Measurements from ENCODE around the gene CCNF. TPM values are rescaled to one million over a fixed set of nuclear protein-coding genes. Genes with fewer than 3 reads are reported as not detected.

Gene CCNF
- total and polyA plus RNA-seq, 2 of the 8 experiments (the other 6 are each of a cell fraction or from before 2014, with no cell fraction given) = 15.4 to 54.3 TPM

- Histone ChIP-seq H3K4me3 (ENCODE audit: extremely low read depth in 1 of 4, insufficient read depth in 2 of 4, low read depth in 3 of 4, low read length in 4 of 4) (no peak overlapping the region), H3K23me2 (ENCODE audit: low read depth, low read length) (no peaks in the 10 kb centered on the region), H2BK20ac (ENCODE audit: low read length) (no peak overlapping the region), H4K5ac (ENCODE audit: insufficient read length, low read depth, low read length) (no peak overlapping the region), H4K8ac (ENCODE audit: extremely low read depth, insufficient read depth, low read length) (no peak overlapping the region), H3K27me3 (replicated peaks in 1 of 4; ENCODE audit: control insufficient read depth in 3 of 4, extremely low read depth in 1 of 4, insufficient read depth in 3 of 4, low read length in 3 of 4) (no peaks in the 10 kb centered on the region), H3K27ac (ENCODE audit: low read depth, low read length) (no peak overlapping the region), H2AK5ac (ENCODE audit: low read depth, low read length) (no peak overlapping the region), H3K79me2 (ENCODE audit: control insufficient read depth in 1 of 2, insufficient read depth in 2 of 2, low read length in 2 of 2) (no peaks in the 10 kb centered on the region), H2BK15ac (ENCODE audit: low read length) (no peak overlapping the region), H2BK12ac (ENCODE audit: low read depth, low read length) (no peak overlapping the region), H3K23ac (ENCODE audit: insufficient read length) (no peak overlapping the region), H3K56ac (replicated peaks; ENCODE audit: insufficient read length, low read depth, low read length) (no peak overlapping the region), H2BK120ac (replicated peaks; ENCODE audit: low read depth, low read length) (no peak overlapping the region), H3K4me1 (replicated peaks in 1 of 4; ENCODE audit: control insufficient read depth in 3 of 4, insufficient read depth in 4 of 4, low read length in 3 of 4) (no peaks in the 10 kb centered on the region), H2BK5ac (ENCODE audit: low read depth, low read length) (no peak overlapping the region), H3K36me3 (ENCODE audit: control insufficient read depth in 2 of 4, insufficient read depth in 4 of 4, low read length in 3 of 4) (peaks cover 22 to 65% (median 48%) of the 10 kb centered on the region in 4 experiments), H3K18ac (ENCODE audit: extremely low read depth, low read length) (no peak overlapping the region), H3K79me1 (ENCODE audit: low read depth, low read length) (no peaks in the 10 kb centered on the region), H4K20me1 (replicated peaks in 1 of 2; ENCODE audit: control insufficient read depth in 1 of 2, insufficient read depth in 2 of 2, low read length in 2 of 2) (peaks cover 6 to 8% of the 10 kb centered on the region in 2 experiments), H3K4ac (replicated peaks; ENCODE audit: insufficient read length, low read depth, low read length) (no peak overlapping the region), H3K9me3 (ENCODE audit: insufficient read depth in 2 of 2, low read depth in 1 of 2, low read length in 1 of 2) (no peaks in the 10 kb centered on the region), H3K9ac (replicated peaks in 1 of 4; ENCODE audit: extremely low read depth in 1 of 4, low read depth in 3 of 4, low read length in 3 of 4) (no peak overlapping the region), H4K91ac (replicated peaks; ENCODE audit: insufficient read length, low read length) (no peak overlapping the region), H3K4me2 (ENCODE audit: insufficient read depth in 1 of 2, low read depth in 2 of 2, low read length in 2 of 2) (no peak overlapping the region), H3K14ac (ENCODE audit: insufficient read length) (no peak overlapping the region), H2AFZ (ENCODE audit: low read length) (no peak overlapping the region)
- 92% methylated on average over 14 of the region's 14 CpGs; no CpG with 5 or more reads in 1 of the 2 experiments for WGBS, 2 experiments (ENCODE audit: extremely low coverage in 1 of 2, insufficient coverage in 1 of 2, insufficient read length in 1 of 2, insufficient replicate concordance in 2 of 2, low coverage in 1 of 2, low lambda C conversion rate in 2 of 2, missing lambda C conversion rate in 1 of 2)
- ChIA-PET POLR2A (ENCODE audit: partially characterized antibody) (interaction anchor here (1.1 to 1.4 kb wide), 3 partner anchors 8 to 165 kb away, joined by 4 to 6 read pairs (median 4); no protein-coding TSS in a partner anchor), CTCF (ENCODE audit: partially characterized antibody) (interaction anchor here (0.9 to 2.0 kb wide), 4 partner anchors 9 to 91 kb away, joined by 5 to 8 read pairs (median 6); no protein-coding TSS in a partner anchor)
- TF ChIP-seq RFX5 (IDR thresholded peaks at IDR 0.05; ENCODE audit: borderline replicate concordance, low read depth, low read length) (no peak), CTCF (IDR thresholded peaks at IDR 0.05; ENCODE audit: control extremely low read depth in 1 of 3, insufficient read depth in 1 of 3, low read depth in 1 of 3, low read length in 3 of 3) (no peak), KDM4A (IDR thresholded peaks at IDR 0.05; ENCODE audit: low read depth, low read length, severe bottlenecking) (no peak), KDM1A (IDR thresholded peaks at IDR 0.05; ENCODE audit: borderline replicate concordance, low read length) (no peak), CREB1 (IDR thresholded peaks at IDR 0.05) (no peak), SAP30 (IDR thresholded peaks at IDR 0.05; ENCODE audit: insufficient read depth, insufficient replicate concordance, low read length) (no peak), POLR2AphosphoS5 (IDR thresholded peaks at IDR 0.05; ENCODE audit: low read depth, low read length) (no peak), MAX (IDR thresholded peaks at IDR 0.05) (no peak), HDAC6 (IDR thresholded peaks at IDR 0.05; ENCODE audit: low read depth, low read length) (no peak)
- DNase-seq (ENCODE audit: low read depth in 1 of 2, low spot score in 2 of 2) (no peak), FAIRE-seq (no peak)
These were observed 8.9 kb downstream of the CCNF start for GRCh38 chr16:2438121-2438520.
